ENCODE measurements around the gene RPH3AL.

- no peak for TF ChIP-seq POLR2A (IDR thresholded peaks at IDR 0.05; ENCODE audit: low read depth, low read length)
- TF ChIP-seq TAF1 (IDR thresholded peaks at IDR 0.05; ENCODE audit: borderline replicate concordance, low read depth, low read length), result no peak
These were observed 106.4 kb downstream of the RPH3AL start for GRCh38 chr17:246226-246625.

Data from GM12892 (cell line).